Bronchial epithelial cell (primary cell): Measurements from ENCODE around the gene CTSL. TPM values are rescaled to one million over a fixed set of nuclear protein-coding genes. Genes with fewer than 3 reads are reported as not detected.
A peak's percentile ranks its signal among the peaks of the same experiment; 100 is the strongest.

ENCODE experiments used
- DNase-seq: peaks from one replicate; pipeline ENCODE4 v3.0.0-alpha.2; 2010; ENCODE audit warnings: low read depth
- FAIRE-seq: peaks from 2 replicates; lab custom pipeline; 2011; peaks lifted over from hg19 to GRCh38; lab: Jason Lieb, UNC
- H3K27me3 ChIP-seq: 2 replicates; pipeline ENCODE4 v1.5.1; 2011; ENCODE audit warnings: low read length; ENCODE audit not compliant: control insufficient read depth, insufficient read depth
- H3K36me3 ChIP-seq: 2 replicates; pipeline ENCODE4 v1.5.1; 2011; ENCODE audit warnings: low read length; ENCODE audit not compliant: control insufficient read depth, insufficient read depth
- H3K4me3 ChIP-seq: 2 replicates; pipeline ENCODE4 v1.5.1; 2011; ENCODE audit warnings: mild to moderate bottlenecking, low read depth, low read length, control low read depth
- total RNA-seq: library from RNA; depleted of rRNA; stranded (reverse); fragments of >200 nt; gene quantifications from 2 replicates; pipeline ENCODE4 v1.2.1, GENCODE V29; 2014
- TF ChIP-seq, protein P1 (sequence below): IDR thresholded peaks from 2 replicates; pipeline ENCODE4 v1.5.1; 2011; ENCODE audit warnings: mild to moderate bottlenecking, moderate library complexity, low read length, control low read depth, inconsistent platforms; ENCODE audit not compliant: insufficient read depth, severe bottlenecking

Gene CTSL
- 107 and 161 TPM in 2 replicates for total RNA-seq

DNA sequence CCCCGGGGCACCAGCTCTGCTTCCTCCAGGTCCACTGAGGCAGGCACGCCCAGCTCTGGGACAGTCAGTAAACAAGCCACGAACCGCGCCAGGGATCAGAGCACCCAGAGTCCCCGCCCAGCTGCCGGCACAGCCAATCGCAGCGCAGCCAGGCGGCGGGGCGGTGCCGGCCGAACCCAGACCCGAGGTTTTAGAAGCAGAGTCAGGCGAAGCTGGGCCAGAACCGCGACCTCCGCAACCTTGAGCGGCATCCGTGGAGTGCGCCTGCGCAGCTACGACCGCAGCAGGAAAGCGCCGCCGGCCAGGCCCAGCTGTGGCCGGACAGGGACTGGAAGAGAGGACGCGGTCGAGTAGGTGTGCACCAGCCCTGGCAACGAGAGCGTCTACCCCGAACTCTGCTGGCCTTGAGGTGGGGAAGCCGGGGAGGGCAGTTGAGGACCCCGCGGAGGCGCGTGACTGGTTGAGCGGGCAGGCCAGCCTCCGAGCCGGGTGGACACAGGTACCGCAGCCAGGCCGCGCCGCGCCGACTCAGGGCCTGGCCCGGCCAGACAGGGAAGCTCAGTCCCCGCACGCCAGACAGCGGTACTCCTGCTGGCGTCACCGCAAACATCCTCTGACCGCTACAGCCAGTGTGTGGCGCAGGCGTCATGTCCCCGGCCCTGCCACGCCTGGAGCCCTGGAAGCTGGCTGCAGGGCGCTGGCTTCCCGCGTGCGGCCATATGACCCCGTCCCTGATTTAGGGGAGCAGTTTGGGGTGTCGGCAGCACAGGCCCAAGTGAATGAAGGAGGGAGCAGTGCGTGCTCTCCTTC lies at the start of gene CTSL:
TSS of gene CTSL (plus strand) at position 220 of the 810 bp plus-strand sequence. CDS start 1,485 bp downstream, outside the sequence.
- H3K27me3 ChIP-seq = no peaks in the 10 kb centered on the region
- DNase-seq = peak; percentile 54
- no peak for FAIRE-seq
- TF ChIP-seq, protein P1, sequence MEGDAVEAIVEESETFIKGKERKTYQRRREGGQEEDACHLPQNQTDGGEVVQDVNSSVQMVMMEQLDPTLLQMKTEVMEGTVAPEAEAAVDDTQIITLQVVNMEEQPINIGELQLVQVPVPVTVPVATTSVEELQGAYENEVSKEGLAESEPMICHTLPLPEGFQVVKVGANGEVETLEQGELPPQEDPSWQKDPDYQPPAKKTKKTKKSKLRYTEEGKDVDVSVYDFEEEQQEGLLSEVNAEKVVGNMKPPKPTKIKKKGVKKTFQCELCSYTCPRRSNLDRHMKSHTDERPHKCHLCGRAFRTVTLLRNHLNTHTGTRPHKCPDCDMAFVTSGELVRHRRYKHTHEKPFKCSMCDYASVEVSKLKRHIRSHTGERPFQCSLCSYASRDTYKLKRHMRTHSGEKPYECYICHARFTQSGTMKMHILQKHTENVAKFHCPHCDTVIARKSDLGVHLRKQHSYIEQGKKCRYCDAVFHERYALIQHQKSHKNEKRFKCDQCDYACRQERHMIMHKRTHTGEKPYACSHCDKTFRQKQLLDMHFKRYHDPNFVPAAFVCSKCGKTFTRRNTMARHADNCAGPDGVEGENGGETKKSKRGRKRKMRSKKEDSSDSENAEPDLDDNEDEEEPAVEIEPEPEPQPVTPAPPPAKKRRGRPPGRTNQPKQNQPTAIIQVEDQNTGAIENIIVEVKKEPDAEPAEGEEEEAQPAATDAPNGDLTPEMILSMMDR = peak; percentile 57
- peak within 1 kb of the TSS; percentile 62 for H3K4me3 ChIP-seq
- H3K36me3 ChIP-seq = peaks cover 4% of the 10 kb centered on the region

DNA sequence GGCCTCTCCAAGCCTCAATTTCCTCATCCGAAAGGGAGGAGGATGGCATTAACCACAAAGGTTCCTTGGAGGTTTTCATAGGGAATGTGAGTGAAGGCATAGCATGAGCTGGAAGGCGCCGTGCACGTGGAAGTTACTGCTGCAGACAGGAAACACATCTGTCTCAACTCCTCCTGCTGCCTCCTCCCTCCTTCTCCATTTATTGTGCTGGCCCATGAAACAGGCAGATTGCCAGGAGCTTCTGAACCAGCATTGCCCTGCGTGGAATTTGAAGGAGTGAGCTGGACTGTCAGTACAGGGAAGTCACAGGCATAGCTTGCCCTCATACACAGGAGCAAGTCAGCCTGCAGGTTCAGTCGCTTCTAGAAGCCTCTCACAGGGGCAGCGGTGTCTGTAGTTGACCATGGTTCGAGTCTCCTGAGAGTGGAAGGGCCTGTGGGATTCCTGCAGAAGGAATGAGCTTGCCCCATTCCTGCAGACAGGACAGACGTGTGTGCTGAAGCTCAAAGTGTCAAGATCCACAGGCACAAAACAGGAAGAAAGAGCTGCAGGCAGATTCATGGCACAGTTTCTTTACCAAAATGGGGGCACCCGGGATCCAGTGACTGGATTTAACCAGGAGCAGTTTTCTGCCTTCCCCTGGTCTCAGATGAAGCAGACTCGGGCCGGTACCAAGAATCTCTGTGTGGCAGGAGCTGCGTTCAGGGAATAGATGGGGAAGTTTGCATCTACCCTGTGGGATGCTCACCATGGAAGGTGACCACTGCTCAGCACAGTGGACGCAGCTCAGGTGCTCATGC lies 48.7 kb upstream of the CTSL start:
- no peaks in the 10 kb centered on the region for H3K36me3 ChIP-seq
- FAIRE-seq = peak; percentile 47
- H3K4me3 ChIP-seq = no peak overlapping the region
- no peaks in the 10 kb centered on the region for H3K27me3 ChIP-seq
- TF ChIP-seq, protein P1 = no peak
- DNase-seq = no peak

DNA sequence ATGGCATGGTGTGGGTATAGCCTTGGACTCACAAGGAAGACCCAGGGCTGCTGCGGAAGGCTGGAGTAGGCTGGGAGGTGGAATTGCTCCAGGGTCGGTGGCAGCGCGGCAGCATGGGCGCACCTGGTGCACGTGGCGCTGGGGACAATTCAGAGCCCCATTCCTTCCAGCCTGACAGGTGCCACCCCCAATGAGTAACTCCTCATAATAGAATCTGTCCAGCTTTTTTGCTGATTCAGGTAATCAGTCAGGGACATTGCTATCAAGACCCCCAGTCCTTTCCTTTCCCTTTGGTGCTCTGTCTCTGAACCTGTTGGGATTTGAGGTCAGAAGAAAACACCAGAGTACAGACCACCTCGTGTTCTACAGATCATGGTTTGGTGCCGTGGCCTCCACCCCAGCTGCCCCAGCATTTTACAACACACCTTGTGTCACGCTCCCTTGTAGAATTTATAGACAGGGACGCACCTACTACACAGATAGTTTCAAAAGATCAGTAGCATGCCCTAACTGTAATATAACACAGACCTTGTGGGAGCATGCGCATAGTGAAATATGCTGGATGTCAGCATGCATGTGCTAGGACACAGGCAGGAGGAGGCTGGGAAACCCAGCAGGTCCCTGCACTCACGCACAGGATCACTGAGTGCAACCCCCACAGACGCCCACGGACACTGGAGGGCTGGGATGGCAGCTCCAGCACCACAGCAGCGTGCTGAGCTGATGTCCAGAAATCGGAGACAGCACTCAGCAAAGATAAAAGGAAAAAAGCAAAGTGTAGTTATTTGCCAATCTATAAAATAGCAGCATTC lies 47.9 kb upstream of the CTSL start:
- TF ChIP-seq, protein P1 = no peak
- FAIRE-seq (peak; percentile 28), DNase-seq (no peak)
- no peaks in the 10 kb centered on the region for H3K36me3 ChIP-seq
- no peak overlapping the region for H3K4me3 ChIP-seq
- H3K27me3 ChIP-seq = no peaks in the 10 kb centered on the region

DNA sequence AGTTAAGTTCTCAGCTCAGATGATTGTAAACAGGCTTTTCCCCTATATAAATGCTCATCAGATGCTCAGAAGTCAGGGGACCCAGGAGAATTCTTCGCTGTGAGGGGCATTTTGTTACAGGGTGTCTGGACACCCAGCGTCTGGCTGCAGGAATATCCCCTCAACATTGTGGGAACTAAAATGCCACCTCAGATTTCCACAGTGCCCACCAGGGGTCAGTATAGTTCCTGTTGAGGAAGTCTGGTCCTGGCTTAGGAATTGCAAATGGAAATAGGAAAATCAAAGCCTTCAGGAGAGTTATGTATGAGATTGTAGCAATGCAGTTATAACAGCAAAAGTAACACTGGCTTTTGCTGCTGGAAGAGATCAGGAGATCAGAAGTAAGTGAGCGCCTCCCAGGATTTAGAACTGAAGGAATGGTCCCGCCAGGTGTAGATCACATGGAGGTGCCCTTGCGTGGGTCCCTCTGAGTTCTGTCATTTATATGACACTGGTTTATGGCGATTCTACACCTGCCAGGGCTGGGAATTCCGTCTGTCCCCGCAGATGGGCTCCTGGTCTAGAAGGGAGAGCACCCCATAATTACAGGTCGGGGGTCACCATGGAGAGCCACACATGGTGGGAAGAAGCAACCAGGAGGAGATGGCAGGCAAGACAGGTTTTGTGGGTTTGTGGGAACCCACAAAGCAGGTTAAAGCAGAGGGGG lies 47.1 kb upstream of the CTSL start:
- H3K27me3 ChIP-seq = no peaks in the 10 kb centered on the region
- FAIRE-seq = no peak
- peak; percentile 61 for DNase-seq

More for the DNA sequence above, 47.1 kb upstream of the CTSL start:
- Histone ChIP-seq H3K36me3 (no peaks in the 10 kb centered on the region), H3K4me3 (no peak overlapping the region)
- TF ChIP-seq, protein P1 = peak; percentile 73
